T-helper 2 cell treated with Interferon-gamma antibody and Interleukin-4, amounts not matched to agents 5 μg/mL and 100 μg/mL, for 36 hours (primary cell): ENCODE results near the gene NLK.
"Not testable (repeated sequence)": the region's sequence is repeated elsewhere in the genome, so short reads cannot be mapped to it uniquely, and the experiment has no call there.

Experiments used
- DNase-seq: peaks from one replicate; pipeline ENCODE4 v3.0.0; 2021; ENCODE audit warnings: low spot score
- H3K27ac Mint-ChIP-seq: one replicate; pipeline ENCODE4 v1.8.0; 2021; ENCODE audit warnings: mild to moderate bottlenecking, mixed read lengths
- H3K27me3 Mint-ChIP-seq: one replicate; pipeline ENCODE4 v1.8.0; 2021; ENCODE audit warnings: low read depth, mixed read lengths
- H3K36me3 Mint-ChIP-seq: one replicate; pipeline ENCODE4 v1.8.0; 2021; ENCODE audit warnings: low read depth, mixed read lengths
- H3K4me1 Mint-ChIP-seq: one replicate; pipeline ENCODE4 v1.8.0; 2021; ENCODE audit warnings: low read depth, mixed read lengths
- H3K4me3 Mint-ChIP-seq: one replicate; pipeline ENCODE4 v1.8.0; 2022; ENCODE audit warnings: mild to moderate bottlenecking, moderate library complexity, mixed read lengths
- H3K9me3 Mint-ChIP-seq: one replicate; pipeline ENCODE4 v1.8.0; 2021; ENCODE audit warnings: mixed read lengths

NLK gene

DNA sequence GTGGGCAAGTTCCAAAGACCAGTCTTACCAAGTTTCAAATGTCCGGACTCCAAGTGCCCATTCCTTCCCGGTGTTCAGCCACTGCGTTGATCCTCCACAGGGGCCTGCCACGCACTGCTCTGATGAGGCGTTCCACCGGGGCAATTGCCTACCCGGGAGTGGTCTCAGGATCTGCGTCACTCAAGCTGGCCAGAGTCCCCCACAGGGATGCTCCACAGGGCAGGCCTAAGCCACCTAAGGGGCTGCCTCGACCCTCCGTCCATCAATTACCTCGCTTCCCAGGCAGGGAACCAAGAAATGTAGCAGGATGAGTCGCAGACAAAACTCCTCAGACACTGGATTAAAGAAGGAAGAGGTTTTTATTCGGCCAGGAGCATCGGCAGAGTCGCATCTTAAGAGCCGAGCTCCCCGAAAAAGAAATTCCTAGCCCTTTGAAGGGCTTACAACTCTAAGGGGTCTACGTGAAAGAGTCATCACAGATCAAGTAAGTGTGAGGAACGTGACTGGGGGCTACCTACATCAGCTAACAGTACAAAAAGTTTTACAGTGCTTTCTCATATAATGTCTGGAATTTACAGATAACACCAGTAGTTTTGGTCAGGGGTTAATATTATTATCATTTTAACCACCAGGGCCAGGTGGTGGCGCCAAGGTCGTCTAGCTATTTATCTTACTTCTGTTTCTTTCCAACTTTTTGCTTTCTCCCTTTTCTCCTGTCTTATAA, 196.2 kb downstream of the NLK start:
- not testable (repeated sequence) for H3K4me1 Mint-ChIP-seq, DNase-seq, H3K36me3 Mint-ChIP-seq, H3K4me3 Mint-ChIP-seq, H3K9me3 Mint-ChIP-seq, H3K27ac Mint-ChIP-seq
- peaks cover 13% of the 10 kb centered on the region for H3K27me3 Mint-ChIP-seq

DNA sequence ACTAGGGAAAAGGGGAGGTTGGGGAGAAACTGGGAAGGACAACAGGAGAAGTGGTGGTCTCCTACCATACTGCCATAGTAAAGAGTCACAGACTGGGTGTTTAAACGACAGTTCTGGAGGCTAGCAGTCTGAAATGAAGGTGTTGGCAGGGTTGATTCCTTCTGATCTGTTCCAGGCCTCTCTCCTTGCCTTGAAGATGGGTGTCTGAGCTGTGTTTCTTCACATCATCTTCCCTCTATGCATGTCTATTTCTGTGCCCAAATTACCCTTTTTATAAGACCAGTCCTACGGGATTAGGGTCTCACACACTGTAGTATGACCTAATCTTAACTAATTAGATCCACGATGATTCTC, 196.8 kb downstream of the NLK start:
- no peaks in the 10 kb centered on the region for H3K9me3 Mint-ChIP-seq
- H3K4me1 Mint-ChIP-seq = no peaks in the 10 kb centered on the region
- no peak overlapping the region for H3K4me3 Mint-ChIP-seq
- no peaks in the 10 kb centered on the region for H3K36me3 Mint-ChIP-seq
- DNase-seq = no peak
- no peak overlapping the region for H3K27ac Mint-ChIP-seq
- H3K27me3 Mint-ChIP-seq = peaks cover 13% of the 10 kb centered on the region

DNA sequence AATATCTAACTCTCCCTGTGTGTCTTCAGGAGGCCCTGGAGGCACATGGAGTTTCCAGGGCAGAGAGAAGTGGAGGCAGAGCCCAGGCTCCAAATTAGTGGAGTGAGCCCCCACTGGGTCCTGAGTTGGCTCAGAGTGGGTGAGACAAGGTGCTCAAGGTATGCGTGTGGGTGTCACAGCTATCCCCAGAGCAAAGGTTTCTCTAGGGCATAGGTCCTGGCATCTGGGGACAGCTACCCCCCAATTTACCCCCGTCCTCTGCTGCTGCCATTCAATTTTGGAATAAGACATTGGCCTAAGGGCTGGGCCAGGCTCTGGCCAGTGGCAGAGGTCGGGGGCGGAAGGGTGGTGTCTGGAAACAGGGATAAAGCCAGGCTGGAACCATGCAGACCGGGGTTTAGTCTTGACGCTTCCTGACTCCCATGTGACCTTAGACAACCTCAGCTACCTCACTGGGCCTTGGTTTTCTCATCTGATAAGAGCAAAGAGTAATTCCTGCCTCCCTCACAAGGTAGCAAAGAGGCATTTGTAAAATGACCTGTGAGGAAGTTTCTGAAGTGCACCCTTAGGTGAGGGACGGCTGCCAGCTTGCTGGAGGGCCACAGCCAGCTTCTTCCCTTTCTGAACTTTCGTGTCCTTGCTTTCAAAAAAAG, 198.3 kb downstream of the NLK start:
- Mint-ChIP-seq H3K27me3 (peaks cover 8% of the 10 kb centered on the region), H3K9me3 (no peaks in the 10 kb centered on the region), H3K4me3 (no peak overlapping the region), H3K4me1 (no peaks in the 10 kb centered on the region), H3K27ac (no peak overlapping the region), H3K36me3 (no peaks in the 10 kb centered on the region)
- DNase-seq = no peak

DNA sequence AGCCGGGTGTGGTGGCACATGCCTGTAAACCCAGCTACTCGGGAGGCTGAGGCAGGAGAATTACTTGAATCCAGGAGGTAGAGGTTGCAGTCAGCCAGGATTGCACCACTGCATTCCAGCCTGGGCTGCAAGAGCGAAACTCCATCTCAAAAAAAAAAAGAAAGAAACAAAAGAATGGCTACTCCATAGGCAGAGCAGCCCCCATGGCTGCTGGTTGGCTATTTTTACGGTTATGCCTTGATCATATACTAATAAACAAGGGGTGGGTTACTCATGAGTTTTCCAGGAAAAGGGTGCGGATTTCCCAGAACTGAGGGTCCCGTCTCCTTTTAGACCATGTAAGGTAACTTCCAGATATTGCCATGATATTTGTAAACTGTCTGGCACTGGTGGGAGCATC, 200.3 kb downstream of the NLK start:
- Mint-ChIP-seq H3K36me3 (no peaks in the 10 kb centered on the region), H3K9me3 (no peaks in the 10 kb centered on the region), H3K27ac (no peak overlapping the region), H3K4me3 (no peak overlapping the region), H3K4me1 (no peaks in the 10 kb centered on the region), H3K27me3 (peaks cover 8% of the 10 kb centered on the region)
- no peak for DNase-seq

DNA sequence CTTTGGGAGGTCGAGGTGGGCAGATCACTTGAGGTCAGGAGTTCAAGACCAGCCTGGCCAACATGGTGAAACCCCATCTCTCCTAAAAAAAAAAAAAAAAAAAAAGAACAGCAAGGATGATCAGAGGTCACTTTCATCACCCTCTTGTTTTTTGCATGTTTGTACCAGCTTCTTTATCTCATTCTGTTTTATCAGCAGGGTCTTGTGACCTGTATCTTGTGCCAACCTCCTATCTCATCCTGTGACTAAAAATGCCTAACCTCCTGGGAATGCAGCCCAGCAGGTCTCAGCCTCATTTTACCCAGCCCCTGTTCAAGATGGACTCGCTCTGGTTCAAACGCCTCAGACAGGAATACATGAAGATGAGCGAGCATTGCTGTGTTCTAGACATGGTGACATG, 200.8 kb downstream of the NLK start:
- H3K4me3 Mint-ChIP-seq, H3K36me3 Mint-ChIP-seq, H3K9me3 Mint-ChIP-seq, H3K27me3 Mint-ChIP-seq, H3K27ac Mint-ChIP-seq, H3K4me1 Mint-ChIP-seq, DNase-seq: not testable (repeated sequence)

DNA sequence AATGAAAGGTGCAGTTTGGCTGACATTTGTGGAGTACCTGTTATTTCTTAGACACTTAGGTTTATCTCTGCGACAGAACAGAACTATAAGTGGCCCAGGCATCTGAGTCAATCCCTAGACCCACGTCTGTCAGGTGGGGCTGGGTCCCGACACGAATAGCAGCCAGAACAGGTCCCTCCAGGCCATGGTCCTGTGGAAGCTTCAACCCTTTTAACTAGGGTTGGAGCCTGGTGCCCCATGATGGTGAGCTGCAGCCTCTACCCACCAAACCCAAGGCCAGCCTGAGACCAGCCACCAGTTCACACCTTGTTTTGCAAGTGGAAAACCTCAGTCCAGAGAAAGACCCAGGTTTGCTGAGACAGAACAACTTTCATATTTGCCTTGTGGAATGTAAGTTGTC, 202.0 kb downstream of the NLK start:
- no peak overlapping the region for H3K27ac Mint-ChIP-seq
- H3K9me3 Mint-ChIP-seq = no peaks in the 10 kb centered on the region
- H3K36me3 Mint-ChIP-seq = no peaks in the 10 kb centered on the region
- no peaks in the 10 kb centered on the region for H3K4me1 Mint-ChIP-seq
- H3K4me3 Mint-ChIP-seq = no peak overlapping the region
- DNase-seq = no peak
- H3K27me3 Mint-ChIP-seq = peaks cover 7% of the 10 kb centered on the region
